GM13977 (cell line): ENCODE results near the gene CACNA1H.
"Not testable (repeated sequence)": the region's sequence is repeated elsewhere in the genome, so short reads cannot be mapped to it uniquely, and the experiment has no call there.

Source experiments
- DNase-seq: peaks from one replicate; pipeline ENCODE4 v3.0.0; 2012; ENCODE audit warnings: low spot score
- in situ Hi-C: fragments of 300-500 bp; cut with MboI; formaldehyde crosslinking; loops from one replicate; pipeline ENCODE4 v1.12.0; 2022; ENCODE audit warnings: low sequenced_read_pairs, low pct_unique_long_range_greater_than_20kb, mixed read lengths, inconsistent platforms; ENCODE audit not compliant: unreplicated experiment
- TF ChIP-seq, protein P1 (sequence below): IDR thresholded peaks from 2 replicates; pipeline ENCODE4 v1.5.1; 2012; ENCODE audit warnings: mild to moderate bottlenecking, control low read depth; ENCODE audit not compliant: insufficient read depth; ENCODE audit errors: extremely low read depth, missing control alignments

The CACNA1H gene

GRCh38 chr16:1220841-1221627 lies 68.1 kb downstream of the CACNA1H start:
- TF ChIP-seq, protein P1, sequence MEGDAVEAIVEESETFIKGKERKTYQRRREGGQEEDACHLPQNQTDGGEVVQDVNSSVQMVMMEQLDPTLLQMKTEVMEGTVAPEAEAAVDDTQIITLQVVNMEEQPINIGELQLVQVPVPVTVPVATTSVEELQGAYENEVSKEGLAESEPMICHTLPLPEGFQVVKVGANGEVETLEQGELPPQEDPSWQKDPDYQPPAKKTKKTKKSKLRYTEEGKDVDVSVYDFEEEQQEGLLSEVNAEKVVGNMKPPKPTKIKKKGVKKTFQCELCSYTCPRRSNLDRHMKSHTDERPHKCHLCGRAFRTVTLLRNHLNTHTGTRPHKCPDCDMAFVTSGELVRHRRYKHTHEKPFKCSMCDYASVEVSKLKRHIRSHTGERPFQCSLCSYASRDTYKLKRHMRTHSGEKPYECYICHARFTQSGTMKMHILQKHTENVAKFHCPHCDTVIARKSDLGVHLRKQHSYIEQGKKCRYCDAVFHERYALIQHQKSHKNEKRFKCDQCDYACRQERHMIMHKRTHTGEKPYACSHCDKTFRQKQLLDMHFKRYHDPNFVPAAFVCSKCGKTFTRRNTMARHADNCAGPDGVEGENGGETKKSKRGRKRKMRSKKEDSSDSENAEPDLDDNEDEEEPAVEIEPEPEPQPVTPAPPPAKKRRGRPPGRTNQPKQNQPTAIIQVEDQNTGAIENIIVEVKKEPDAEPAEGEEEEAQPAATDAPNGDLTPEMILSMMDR, result no peak
- no peak for DNase-seq
- in situ Hi-C loops, result no loop called here

DNA sequence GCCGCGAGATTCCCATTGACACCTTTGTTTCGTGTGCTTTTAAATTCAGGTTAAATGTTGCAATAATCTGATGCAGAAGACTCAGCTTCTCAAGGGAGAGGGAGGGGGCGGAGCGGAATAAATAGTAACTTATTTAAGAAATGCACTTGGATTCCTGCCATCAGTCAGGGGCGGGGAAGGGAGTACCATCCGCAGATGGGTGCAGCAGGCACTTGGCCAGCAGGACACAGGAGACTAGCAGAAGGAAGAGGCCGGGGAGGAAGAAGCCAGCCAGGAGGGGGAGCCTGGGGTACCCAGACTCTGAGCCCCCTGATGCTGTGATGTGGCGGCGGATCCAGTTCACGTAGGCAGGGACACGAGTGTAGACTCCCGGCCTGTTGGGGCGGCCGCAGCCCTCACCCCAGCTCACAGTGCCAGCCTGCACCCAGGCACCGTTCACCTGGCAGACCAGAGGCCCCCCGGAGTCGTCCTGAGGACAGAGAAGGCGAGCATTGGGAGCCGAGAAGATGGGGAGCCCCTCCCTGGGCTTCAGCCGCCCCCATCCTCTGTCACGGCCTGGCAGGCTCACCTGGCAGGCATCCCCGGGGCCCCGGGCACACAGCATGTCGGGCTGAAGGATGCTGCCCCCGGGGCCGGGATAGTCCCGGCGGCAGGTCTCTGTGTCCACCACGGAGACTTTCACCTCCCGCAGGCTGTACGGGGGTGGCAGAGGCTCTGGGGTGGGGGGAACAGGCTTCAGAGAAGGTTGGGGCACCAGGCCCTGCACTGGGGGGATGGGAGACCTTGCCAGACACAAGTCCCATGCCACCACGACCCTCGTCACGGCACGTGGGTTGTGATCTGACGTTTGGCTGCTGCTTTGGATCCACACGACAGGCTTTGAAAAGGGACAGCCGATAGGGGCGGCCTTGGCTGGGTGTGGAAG lies 69.0 kb downstream of the CACNA1H start:
- TF ChIP-seq, protein P1, result no peak
- no peak for DNase-seq
- in situ Hi-C loops, result no loop called here

DNA sequence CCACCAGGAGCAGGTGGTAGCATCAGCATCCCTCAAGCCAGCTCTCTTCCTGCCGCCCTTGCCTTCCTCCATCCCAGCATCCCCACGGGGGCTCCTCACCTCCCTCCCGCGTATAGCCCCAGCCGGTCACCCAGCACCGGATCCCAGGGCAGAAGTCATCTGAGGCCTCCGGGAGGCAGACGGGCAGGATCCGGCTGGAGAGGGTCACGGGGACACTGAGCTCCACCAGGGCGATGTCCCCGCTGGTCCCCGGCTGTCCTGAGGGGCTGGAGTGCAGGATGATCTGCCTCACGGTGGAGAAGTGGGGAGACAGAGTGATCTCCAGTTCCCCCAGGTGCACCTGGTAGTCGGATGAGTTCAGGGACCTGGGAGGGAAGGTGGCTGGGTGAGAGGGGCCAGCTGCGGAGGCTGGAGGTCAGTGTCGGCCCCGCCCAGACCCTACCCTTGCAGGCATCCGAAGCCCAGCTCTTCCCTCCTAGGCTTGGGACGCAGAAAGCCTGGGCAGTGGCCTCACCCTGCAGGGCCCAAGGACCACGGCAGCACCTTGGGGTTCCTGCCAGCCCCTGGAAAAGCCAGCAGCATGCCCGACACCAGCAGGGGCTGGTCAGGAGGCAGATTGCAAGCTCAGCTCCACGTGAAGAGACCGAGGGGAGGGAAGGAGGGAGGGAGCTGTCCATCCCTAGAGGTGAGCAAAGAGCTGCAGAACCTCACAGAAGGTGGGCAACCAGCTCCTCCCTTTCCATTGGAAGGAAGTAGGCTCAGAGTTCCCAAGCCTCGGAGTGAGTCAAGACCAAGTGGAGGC lies 69.8 kb downstream of the CACNA1H start:
- TF ChIP-seq, protein P1, result no peak
- DNase-seq, result no peak
- in situ Hi-C loops, result no loop called here

GRCh38 chr16:1223355-1224214 lies 70.7 kb downstream of the CACNA1H start:
- in situ Hi-C loops, result no loop called here
- TF ChIP-seq, protein P1, result no peak
- no peak for DNase-seq

DNA sequence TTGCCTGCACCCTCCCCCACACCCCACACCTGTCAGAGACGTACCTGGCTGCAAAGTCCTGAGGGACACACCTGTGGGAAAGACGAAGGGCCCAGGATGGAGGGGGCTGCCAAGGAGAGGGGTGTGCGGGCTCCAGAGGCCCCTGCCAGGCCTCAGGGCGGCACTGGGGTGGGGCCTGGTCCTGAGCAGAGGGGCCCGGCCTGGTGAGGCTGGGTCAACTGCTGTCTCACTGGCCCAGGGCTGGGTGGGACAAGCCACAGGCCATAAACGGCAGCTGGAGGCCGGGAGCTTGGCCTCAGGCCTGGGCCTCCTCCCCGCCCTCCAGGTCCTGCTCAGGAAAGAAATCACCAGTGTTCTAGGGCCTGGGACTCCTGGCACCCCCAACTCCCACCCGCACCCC lies 71.7 kb downstream of the CACNA1H start:
- DNase-seq, result no peak
- in situ Hi-C loops, result no loop called here
- TF ChIP-seq, protein P1, result no peak

DNA sequence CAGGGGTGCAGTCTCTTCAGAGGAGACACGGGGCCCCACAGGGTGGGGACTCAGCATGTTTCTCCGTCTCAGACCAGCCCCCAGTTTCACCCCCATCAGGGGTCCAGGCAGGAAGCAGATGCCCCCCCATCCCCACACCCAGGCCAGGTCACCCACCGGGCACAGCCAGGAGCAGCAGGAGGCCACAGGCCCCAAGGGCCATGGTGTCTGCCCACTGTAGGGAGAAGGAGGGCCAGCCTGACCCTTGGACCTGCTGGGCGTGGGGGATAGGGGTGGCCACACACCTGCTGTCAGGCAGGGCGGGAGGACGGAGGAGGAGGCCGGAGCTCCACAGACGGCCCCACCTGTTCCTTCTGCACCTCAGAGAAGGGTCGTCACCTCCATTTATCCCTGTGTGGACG lies 72.1 kb downstream of the CACNA1H start, which contains the start of gene TPSG1:
TPSG1 (minus strand) TSS at position 218 of the 401 bp plus-strand sequence; CDS start at position 202, 16 bp downstream.
- in situ Hi-C loops, result no loop called here
- DNase-seq, result no peak

GRCh38 chr16:1225728-1226311 lies 72.9 kb downstream of the CACNA1H start:
- DNase-seq, in situ Hi-C loops: not testable (repeated sequence)

More for the DNA sequence above, 72.1 kb downstream of the CACNA1H start, which contains the start of gene TPSG1:
- TF ChIP-seq, protein P1, result no peak

- DNase-seq, in situ Hi-C loops: not testable (repeated sequence)
These were observed 73.8 kb downstream of the CACNA1H start for GRCh38 chr16:1226692-1227091.

- DNase-seq, in situ Hi-C loops: not testable (repeated sequence)
These were observed 75.3 kb downstream of the CACNA1H start for GRCh38 chr16:1228227-1228626.
